CD4-positive, alpha-beta T cell (primary cell): ENCODE results near the gene LMOD1. TPM values are rescaled to one million over a fixed set of nuclear protein-coding genes. Genes with fewer than 3 reads are reported as not detected.

ENCODE experiments used
- ATAC-seq: fragments of 200-7000 bp; cut with Tn5 transposase; one replicate; pipeline ENCODE4 v1.10.0; 2022; ENCODE audit warnings: mild to moderate bottlenecking; ENCODE audit not compliant: poor library complexity
- CTCF ChIA-PET: fragments of 350-600 bp; sonication (Branson Sonifier 250); formaldehyde crosslinking; loops from one replicate; lab custom pipeline; 2021; ENCODE audit warnings: antibody characterized with exemption, inconsistent platforms; lab: Charles Lee
- POLR2A ChIA-PET: fragments of 350-600 bp; sonication (Branson Sonifier 250); formaldehyde crosslinking; loops from one replicate; lab custom pipeline; 2021; ENCODE audit warnings: antibody characterized with exemption, inconsistent platforms; lab: Charles Lee
- DNase-seq, 14 experiments: peaks; one replicate each; pipeline ENCODE4 v3.0.0-alpha.2; 2013 to 2020; ENCODE audit warnings: mixed read lengths in 2 of 14
- H3K27ac ChIP-seq, 2 donors: one replicate each; pipeline versions ENCODE4 v1.5.1 to v1.7.0; 2013; ENCODE audit warnings: low read length in 2 of 2, low read depth in 1 of 2, mild to moderate bottlenecking in 1 of 2
- H3K27me3 ChIP-seq, 2 experiments: 1 replicate in 1 of 2; 2 replicates in 1 of 2; pipeline versions ENCODE4 v1.6.1 to v1.7.0; 2013; ENCODE audit warnings: low read length in 2 of 2, control low read depth in 1 of 2, mild to moderate bottlenecking in 1 of 2, moderate library complexity in 1 of 2; ENCODE audit not compliant: insufficient read depth in 2 of 2, control insufficient read depth in 1 of 2
- H3K36me3 ChIP-seq: one replicate; pipeline ENCODE4 v1.6.1; 2013; ENCODE audit warnings: low read length, control low read depth; ENCODE audit not compliant: insufficient read depth
- H3K4me1 ChIP-seq: one replicate; pipeline ENCODE4 v1.6.1; 2013; ENCODE audit warnings: low read length, control low read depth; ENCODE audit not compliant: insufficient read depth
- H3K4me3 ChIP-seq: one replicate; pipeline ENCODE4 v1.5.1; 2013; ENCODE audit warnings: mild to moderate bottlenecking, low read length, moderate library complexity
- H3K9me3 ChIP-seq, 2 experiments: 1 replicate in 1 of 2; 2 replicates in 1 of 2; pipeline versions ENCODE4 v1.6.1 to v1.7.0; 2013; ENCODE audit warnings: low read length in 2 of 2, mild to moderate bottlenecking in 2 of 2, control low read depth in 1 of 2, moderate library complexity in 1 of 2; ENCODE audit not compliant: control insufficient read depth in 1 of 2, insufficient read depth in 1 of 2
- H3K27ac Mint-ChIP-seq: one replicate; pipeline ENCODE4 v1.8.0; 2020; ENCODE audit warnings: mixed read lengths
- H3K27me3 Mint-ChIP-seq: one replicate; pipeline ENCODE4 v1.8.0; 2021; ENCODE audit warnings: mixed read lengths
- H3K36me3 Mint-ChIP-seq: one replicate; pipeline ENCODE4 v1.8.0; 2021; ENCODE audit warnings: low read depth, mixed read lengths
- H3K4me1 Mint-ChIP-seq: one replicate; pipeline ENCODE4 v1.8.0; 2021; ENCODE audit warnings: low read depth, mixed read lengths
- H3K4me3 Mint-ChIP-seq: one replicate; pipeline ENCODE4 v1.8.0; 2020; ENCODE audit warnings: mild to moderate bottlenecking, mixed read lengths
- H3K9me3 Mint-ChIP-seq: one replicate; pipeline ENCODE4 v1.8.0; 2020; ENCODE audit warnings: mixed read lengths
- CTCF ChIP-seq: fragments of 200-600 bp; IDR thresholded peaks from one replicate; pipeline ENCODE4 v1.8.0; 2022; ENCODE audit warnings: antibody characterized with exemption, mild to moderate bottlenecking
- intact Hi-C, 2 experiments: fragments of 100-400 bp; cut with DNase I in 1 of 2; cut with micrococcal nuclease in 1 of 2; formaldehyde crosslinking; loops; one replicate each; pipeline versions ENCODE4 v1.15.1 to v1.9.0; 2023 to 2025; cut with DNase I, micrococcal nuclease
- total RNA-seq, 174 experiments: library from RNA in 2 of 174; stranded (reverse) in 2 of 174; gene quantifications; one replicate each; pipeline ENCODE4 v1.2.3 and lab custom pipeline; 2021 to 2026

LMOD1 gene
- total RNA-seq, 2 experiments from 2014 or later, result not detected

- no peak for DNase-seq
- ChIA-PET POLR2A (no interaction called here), CTCF (no interaction called here)
- Histone ChIP-seq H3K4me3 (no peak overlapping the region), H3K27me3 (no peaks in the 10 kb centered on the region), H3K9me3 (no peaks in the 10 kb centered on the region), H3K27ac (no peak overlapping the region), H3K4me1 (no peaks in the 10 kb centered on the region), H3K36me3 (no peaks in the 10 kb centered on the region)
- H3K4me1 Mint-ChIP-seq, result no peaks in the 10 kb centered on the region
- ATAC-seq, result no peak
- H3K27ac Mint-ChIP-seq, result no peak overlapping the region
- H3K27me3 Mint-ChIP-seq, result peaks cover 16% of the 10 kb centered on the region
- H3K9me3 Mint-ChIP-seq, result no peaks in the 10 kb centered on the region
- intact Hi-C loops, result no loop called here
- TF ChIP-seq CTCF, result no peak
- H3K36me3 Mint-ChIP-seq, result no peaks in the 10 kb centered on the region
- H3K4me3 Mint-ChIP-seq, result no peak overlapping the region
Measured at GRCh38 chr1:201912832-201913231, 33.5 kb downstream of the LMOD1 start.

GRCh38 chr1:201911826-201912571 lies 34.3 kb downstream of the LMOD1 start:
- no peaks in the 10 kb centered on the region for H3K9me3 ChIP-seq
- no peak for DNase-seq
- no peak for ATAC-seq
- intact Hi-C loops, result no loop called here
- ChIA-PET CTCF (no interaction called here), POLR2A (no interaction called here)
- no peak overlapping the region for H3K27ac Mint-ChIP-seq
- no peaks in the 10 kb centered on the region for H3K27me3 ChIP-seq
- no peaks in the 10 kb centered on the region for H3K9me3 Mint-ChIP-seq
- H3K36me3 Mint-ChIP-seq, result no peaks in the 10 kb centered on the region
- H3K4me1 Mint-ChIP-seq, result no peaks in the 10 kb centered on the region
- H3K4me3 ChIP-seq, result no peak overlapping the region
- no peak for TF ChIP-seq CTCF
- no peaks in the 10 kb centered on the region for H3K4me1 ChIP-seq
- H3K27ac ChIP-seq, result no peak overlapping the region
- no peak overlapping the region for H3K4me3 Mint-ChIP-seq
- H3K27me3 Mint-ChIP-seq, result peaks cover 16% of the 10 kb centered on the region
- no peaks in the 10 kb centered on the region for H3K36me3 ChIP-seq

- POLR2A ChIA-PET, result no interaction called here
- Histone ChIP-seq H3K4me1 (no peaks in the 10 kb centered on the region), H3K27ac (no peak overlapping the region), H3K36me3 (no peaks in the 10 kb centered on the region), H3K27me3 (no peaks in the 10 kb centered on the region), H3K4me3 (no peak overlapping the region), H3K9me3 (no peaks in the 10 kb centered on the region)
- intact Hi-C loops, result no loop called here
- Mint-ChIP-seq H3K27ac (no peak overlapping the region), H3K4me1 (no peaks in the 10 kb centered on the region), H3K36me3 (no peaks in the 10 kb centered on the region), H3K9me3 (no peaks in the 10 kb centered on the region), H3K27me3 (peaks cover 6% of the 10 kb centered on the region), H3K4me3 (no peak overlapping the region)
- CTCF ChIA-PET, result interaction anchor here (1.6 kb wide), 1 partner anchor 12 kb away, joined by 4 read pairs; no protein-coding TSS in a partner anchor
- DNase-seq (no peak), ATAC-seq (no peak)
- TF ChIP-seq CTCF, result no peak
Measured at GRCh38 chr1:201907621-201908020, 38.7 kb downstream of the LMOD1 start.
